GM10847 (cell line): ENCODE data around the gene OGG1.

ENCODE experiments used
- POLR2A ChIP-seq: IDR thresholded peaks from 2 replicates; pipeline ENCODE4 v1.6.1; 2011; ENCODE audit not compliant: insufficient read length; ENCODE audit errors: extremely low read depth

The OGG1 gene

DNA sequence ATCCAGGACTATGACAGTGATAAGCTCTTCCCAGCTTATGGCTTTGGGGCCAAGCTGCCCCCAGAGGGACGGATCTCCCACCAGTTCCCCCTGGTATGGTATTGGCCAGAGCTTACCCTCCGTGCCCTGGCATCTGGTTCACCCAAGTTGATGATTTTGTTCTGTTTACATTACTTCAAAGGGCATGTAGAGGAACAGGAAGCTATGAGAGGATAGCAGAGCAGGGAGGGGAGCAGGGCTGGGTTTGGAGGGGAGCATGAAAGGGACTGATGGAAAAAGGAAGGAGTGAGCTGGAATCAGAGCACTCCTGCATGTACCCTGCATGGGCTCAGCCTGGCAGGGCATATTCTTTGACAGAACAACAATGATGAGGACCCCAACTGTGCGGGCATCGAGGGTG, 31.6 kb upstream of the OGG1 start:
- TF ChIP-seq POLR2A: no peak

DNA sequence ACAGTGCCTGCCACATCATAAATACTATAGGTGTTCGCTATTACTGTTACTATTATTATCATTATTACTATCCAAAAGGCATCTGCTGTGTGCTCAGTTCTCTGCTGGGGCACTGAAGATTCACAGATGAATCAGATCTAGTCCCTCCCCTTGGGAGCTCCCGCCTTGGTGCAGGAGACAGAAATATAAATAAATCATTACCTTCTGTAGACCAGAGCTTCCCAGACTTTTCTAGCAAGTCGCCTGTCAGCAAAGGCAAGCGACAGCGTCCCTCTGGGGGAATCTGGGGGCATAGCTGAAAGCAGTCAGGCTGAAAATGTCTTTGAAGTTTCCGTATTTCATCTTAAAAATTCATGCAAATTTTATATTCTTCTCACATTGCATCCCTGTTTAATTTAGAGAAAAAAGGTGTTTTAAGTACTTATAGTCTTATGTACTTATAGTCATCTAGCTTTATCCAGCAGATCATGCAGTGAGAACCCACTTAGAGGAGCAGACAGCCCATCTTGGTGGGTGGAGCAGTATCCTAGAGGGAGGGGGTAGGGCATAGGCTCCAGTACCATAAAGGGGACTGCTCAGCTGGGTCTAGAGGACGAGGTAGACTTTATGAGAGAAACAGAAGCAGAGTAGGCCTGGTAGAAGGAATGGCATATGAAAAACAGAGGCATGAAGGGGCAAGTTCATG, 28.6 kb upstream of the OGG1 start:
- no peak for TF ChIP-seq POLR2A

DNA sequence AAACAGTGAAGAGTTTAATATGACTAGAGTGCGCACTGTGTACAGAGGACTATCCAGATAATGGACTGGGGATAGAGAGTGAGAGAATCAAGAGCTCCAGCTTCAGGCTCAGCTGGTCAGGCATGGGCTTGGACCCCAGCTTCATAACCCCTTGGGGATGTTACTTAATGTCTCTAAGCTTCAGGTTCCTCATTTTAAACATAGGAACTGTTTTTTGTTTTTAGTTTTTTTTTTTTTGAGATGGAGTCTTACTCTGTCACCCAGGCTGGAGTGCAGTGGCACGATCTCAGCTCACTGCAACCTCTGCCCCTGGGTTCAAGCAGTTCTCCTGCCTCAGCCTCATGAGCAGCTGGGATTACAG, 28.1 kb upstream of the OGG1 start:
- no peak for TF ChIP-seq POLR2A

DNA sequence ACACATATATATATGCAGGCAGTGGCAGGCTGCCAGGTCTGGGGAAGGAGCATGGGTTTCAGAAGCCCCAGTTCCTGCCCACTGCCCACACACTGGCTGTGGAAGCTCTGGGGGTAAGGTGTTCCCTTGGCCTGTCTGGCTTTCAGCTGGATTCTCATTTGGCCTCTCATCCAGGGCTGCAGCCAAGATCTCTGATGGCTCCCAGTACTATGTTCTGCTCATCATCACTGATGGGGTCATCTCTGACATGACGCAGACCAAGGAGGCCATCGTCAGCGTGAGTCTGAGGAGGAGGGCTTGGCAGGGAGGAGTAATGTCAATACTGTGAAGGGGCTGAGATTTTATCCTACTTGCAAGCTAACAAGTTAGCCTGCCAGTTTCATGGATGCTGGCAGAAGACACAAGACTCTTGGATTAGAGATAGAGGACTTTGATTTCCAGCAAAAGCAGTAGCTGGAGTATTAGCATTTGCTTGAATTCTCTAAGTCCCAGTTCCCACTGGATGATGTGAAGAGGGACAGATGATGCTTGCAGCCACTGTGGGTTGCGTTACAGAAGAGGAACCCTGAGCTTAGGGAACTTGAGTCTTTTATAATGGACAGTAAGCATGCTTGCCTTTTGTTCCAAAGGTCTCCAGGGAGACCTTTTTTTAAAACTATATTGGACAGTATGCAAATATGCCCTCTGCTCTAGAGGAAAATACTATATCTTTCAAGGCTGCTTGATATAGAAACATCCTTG, 23.8 kb upstream of the OGG1 start:
- TF ChIP-seq POLR2A: no peak

DNA sequence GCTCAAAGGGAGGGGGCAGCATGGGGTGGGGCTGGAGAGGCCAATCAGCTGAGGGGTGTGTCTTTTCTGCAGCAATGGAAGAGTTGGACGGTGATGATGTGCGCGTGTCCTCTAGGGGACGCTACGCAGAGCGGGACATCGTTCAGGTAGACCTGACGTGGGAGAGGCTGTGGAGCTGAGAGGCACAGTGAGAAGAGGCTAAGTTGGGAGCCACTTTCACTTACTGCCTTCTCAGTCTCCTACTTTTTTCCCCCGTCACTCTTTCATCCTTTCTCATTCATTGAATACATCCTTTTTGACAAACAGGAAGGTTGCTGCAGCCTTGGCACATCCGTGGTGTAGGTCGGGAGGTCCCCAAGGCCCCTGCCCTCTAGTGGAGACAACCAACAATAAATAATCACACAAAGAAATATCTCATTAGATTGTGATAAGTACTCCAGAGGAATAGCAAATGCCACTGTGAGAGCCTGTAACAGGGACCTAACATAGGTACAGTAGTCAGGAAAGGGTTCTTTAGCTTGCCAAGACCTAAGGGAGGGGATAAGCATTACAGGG, 22.6 kb upstream of the OGG1 start:
- no peak for TF ChIP-seq POLR2A

DNA sequence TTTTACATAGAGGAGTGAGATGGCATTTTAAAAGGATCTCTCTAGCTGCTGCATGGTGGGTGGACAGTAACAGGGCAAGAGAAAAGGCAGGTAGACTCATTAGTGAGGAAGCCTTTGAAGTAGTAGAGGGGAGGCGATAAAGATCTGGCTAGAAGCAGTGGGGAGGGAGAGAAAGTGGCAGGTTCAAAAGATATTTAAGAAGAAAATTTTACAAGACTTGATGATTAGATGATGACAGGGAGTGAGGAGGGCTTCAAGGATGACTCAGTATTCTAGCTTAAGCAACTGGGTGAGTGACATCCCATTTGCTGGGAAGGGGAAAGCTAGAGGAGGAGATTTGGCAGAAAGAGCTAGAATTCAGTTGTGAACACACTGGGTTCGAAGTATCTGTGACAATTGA, 22.0 kb upstream of the OGG1 start:
- no peak for TF ChIP-seq POLR2A

DNA sequence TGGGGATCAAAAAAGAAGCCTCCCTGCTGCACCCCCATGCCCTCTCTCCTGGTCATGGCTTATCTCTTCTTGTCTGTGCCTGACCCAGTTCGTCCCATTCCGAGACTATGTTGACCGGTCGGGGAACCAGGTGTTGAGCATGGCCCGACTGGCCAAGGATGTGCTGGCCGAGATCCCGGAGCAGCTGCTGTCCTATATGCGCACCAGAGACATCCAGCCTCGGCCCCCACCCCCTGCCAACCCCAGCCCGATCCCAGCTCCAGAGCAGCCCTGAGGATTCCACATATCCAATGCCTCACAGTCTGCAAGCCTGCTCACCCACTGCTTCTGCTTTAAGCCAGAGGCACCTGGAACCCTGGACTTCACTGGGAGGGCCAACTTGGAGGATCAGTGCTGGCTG, 20.3 kb upstream of the OGG1 start:
- TF ChIP-seq POLR2A: no peak

DNA sequence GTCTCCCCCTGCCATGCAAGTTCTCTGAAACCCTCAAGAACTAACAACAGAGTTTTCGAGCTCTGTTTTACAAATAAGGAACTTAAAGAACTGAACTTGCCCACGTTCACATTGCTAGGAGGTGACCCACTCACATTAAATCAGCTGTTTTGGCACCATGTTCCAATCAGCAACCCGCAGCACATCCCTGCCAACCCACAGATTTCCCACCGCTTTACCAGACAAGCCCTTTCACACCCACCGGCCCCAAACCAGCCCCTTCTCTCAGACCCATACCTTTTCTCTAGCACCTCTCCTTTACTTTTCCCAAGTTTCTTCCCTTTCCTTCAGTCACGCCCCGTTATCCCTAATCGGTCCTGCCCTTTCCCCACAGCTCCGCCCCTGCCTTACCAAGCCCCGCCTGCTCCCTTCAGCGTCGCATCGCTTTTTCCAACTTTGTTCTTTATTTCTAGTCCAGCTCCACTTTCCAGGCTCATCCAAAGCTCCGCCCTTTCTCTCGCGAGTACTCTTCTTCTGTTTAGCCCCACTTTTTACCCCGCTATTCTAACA, 19.0 kb upstream of the OGG1 start:
- no peak for TF ChIP-seq POLR2A

DNA sequence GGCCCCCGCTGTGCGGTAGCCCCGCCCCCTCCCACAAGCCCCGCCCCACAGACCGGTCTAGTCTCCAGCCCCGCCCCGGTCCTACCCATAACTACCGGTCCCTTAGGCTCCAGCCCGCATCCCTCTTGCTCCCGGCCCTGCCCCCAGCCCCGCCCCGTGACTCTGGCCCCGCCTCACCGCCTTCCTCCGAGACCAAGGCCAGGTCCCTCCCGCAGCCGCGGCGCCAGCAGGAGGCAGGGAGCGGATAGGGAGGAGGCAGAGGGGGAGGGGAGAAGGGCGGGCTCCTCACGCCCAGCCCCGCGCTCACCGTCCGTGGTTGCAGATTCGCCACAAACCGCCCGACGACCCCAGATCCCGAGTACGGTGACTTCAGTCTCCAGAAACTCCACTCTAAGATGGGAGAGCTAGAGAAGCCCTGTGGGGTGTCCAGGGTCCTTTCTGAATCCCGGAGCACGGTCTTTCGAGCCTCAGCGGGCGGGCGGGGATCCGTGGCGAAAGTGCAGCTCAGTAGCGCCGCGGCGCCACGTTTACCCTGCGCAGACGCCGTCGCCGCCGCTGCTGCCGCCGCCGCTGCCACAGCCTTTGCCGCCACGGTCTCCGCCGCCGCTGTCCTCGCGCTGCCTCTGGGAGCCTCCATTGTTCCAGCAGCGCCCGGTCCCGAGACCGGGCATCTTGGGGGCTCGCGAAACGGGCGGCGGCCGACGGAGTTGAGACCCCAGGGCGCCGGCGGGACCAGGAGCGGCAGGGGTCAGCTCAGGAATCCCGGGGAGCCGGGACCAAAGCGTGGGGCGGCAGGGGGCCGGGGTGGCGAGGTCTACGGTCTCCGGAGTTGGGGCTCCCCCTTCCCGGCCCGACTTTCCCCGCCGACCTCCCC, 18.3 kb upstream of the OGG1 start, which contains the start of gene BRPF1:
Gene BRPF1, plus strand, starts transcription at position 530 of the 874 bp plus-strand sequence. CDS start 2,406 bp downstream, outside the sequence.
- TF ChIP-seq POLR2A: peak; percentile 81

DNA sequence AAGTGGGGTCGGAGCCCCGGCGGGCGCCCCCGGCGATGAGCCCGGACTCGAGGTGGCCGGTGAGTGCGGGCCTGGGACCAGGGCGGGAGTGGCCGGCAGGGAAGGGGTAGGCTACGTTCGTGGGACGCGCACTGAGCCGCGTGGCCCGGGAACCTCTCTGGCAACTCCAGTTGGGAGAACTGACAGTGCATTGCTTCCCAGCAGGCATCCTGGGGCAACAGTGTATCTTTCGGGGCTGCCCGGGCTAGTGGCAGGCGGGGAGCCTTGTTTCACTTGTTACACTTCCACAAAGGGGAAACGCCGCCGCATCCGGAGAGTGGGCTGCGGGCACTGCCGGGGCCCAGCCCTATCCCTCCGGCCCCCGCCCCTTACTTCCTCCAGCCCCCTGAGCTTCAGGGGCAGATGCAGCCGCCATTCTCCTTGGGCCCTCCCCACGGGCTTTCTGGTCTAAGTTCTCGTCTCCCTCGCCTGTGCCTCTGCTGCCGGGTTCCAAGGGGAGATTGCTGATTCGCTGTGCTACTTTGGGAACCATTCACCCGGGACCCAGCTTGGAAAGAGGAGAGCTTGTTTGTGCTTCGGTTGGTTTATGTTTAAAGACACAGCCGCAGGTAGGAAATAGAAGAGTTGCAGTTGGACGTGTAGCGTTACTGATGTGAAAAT, 17.5 kb upstream of the OGG1 start:
- no peak for TF ChIP-seq POLR2A

DNA sequence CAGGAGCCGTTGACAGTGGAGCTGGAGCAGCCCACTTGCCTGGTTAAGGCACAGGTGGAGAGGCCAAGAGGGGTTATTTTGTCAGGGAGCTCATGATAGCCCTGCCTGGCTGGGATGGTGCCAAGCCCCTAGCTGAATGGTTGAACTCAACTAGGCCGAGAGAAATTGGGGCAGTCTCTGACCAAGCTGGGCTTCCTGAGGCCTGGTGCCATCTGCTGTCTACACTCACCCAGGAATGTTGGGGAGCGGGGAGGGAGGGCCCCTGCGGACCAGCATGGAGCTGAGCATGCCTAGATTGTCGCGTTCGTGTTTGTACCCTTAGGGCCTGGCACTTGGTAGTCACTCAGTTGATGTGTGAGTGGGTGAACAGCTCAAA, 17.0 kb upstream of the OGG1 start:
- no peak for TF ChIP-seq POLR2A

DNA sequence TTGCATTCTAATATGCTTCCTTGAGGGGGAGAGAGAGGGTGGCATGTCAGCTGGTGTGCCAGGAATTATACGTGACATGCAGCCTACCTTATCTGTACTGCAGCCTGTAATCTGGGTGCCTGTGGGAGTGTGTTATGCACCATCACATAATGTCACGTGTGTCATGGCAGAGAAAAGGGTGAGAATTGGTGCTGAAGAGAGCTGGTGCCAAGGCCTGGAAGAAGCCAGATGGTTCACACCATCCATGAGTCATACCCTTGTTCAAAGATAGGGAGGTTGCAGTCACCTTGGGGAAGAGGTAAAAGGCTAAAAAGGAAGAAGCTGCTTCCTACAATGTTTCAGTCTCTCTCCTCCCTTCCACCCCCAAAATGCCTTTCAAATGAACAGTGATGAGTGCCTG, 12.9 kb upstream of the OGG1 start:
- TF ChIP-seq POLR2A: no peak

DNA sequence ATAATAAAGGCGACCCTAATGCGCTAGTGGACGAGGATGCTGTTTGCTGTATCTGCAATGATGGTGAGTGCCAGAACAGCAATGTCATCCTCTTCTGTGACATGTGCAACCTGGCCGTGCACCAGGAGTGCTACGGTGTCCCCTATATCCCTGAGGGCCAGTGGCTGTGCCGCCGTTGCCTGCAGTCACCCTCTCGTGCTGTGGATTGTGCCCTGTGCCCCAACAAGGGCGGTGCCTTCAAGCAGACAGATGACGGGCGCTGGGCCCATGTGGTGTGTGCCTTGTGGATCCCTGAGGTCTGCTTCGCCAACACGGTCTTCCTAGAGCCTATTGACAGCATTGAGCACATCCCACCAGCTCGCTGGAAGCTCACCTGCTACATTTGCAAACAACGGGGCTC, 10.6 kb upstream of the OGG1 start:
- no peak for TF ChIP-seq POLR2A

DNA sequence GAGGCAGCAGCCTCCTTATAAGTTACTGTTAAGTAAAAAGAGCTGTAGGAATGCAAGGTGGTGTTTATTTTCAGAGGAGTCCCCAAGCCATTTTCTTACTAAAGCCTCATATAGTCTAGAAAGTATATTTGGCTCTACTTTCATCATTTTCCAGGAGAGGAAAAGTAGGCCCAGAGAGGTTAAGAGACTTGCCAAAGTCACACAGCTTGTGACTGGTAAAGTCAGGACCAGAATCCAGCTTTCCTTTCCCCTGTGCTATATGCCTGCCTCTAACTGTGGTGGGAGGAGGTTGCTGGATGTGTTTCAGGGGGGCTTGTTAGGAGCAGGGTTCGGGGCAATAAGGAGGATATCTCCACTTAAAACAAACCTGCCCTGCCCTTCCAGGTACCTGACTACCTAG, 7.2 kb upstream of the OGG1 start:
- no peak for TF ChIP-seq POLR2A

DNA sequence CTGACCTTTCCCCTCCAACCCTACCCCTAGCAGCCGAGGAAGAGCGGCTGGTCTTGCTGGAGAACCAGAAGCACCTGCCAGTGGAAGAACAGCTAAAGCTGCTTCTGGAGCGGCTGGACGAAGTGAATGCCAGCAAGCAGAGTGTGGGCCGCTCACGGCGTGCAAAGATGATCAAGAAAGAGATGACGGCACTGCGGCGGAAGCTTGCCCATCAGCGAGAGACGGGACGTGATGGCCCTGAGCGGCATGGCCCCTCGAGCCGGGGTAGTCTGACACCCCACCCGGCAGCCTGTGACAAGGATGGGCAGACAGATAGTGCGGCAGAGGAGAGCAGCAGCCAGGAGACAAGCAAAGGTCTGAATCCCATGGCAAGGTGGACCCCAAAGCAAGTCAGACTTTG, 6.2 kb upstream of the OGG1 start:
- TF ChIP-seq POLR2A: no peak
